ENCODE results near the gene LSM3.

The LSM3 gene

GRCh38 chr3:14241716-14242115 lies 63.1 kb downstream of the LSM3 start:
- DNase-seq (ENCODE audit: low spot score) = no peak

- DNase-seq (ENCODE audit: low spot score) = no peak
Measured at GRCh38 chr3:14242490-14243311, 64.1 kb downstream of the LSM3 start.

- DNase-seq (ENCODE audit: low spot score) = no peak
Measured at GRCh38 chr3:14243782-14244181, 65.2 kb downstream of the LSM3 start.

- no peak for DNase-seq (ENCODE audit: low spot score)
Measured at GRCh38 chr3:14244521-14245247, 66.1 kb downstream of the LSM3 start.

- no peak for DNase-seq (ENCODE audit: low spot score)
Measured at GRCh38 chr3:14245248-14245639, 66.6 kb downstream of the LSM3 start.

GRCh38 chr3:14245822-14246221 lies 67.2 kb downstream of the LSM3 start:
- no peak for DNase-seq (ENCODE audit: low spot score)

- no peak for DNase-seq (ENCODE audit: low spot score)
Measured at GRCh38 chr3:14246414-14246813, 67.8 kb downstream of the LSM3 start.

- no peak for DNase-seq (ENCODE audit: low spot score)
Measured at GRCh38 chr3:14248477-14248848, 69.8 kb downstream of the LSM3 start.

GRCh38 chr3:14248849-14249523 lies 70.4 kb downstream of the LSM3 start:
- DNase-seq (ENCODE audit: low spot score) = no peak
